NCI-H146 treated with DMSO at 0.1 percent for 48 hours (cell line): ENCODE measurements around the gene OR2AT4.
"Not testable (repeated sequence)": the region's sequence is repeated elsewhere in the genome, so short reads cannot be mapped to it uniquely, and the experiment has no call there.

Experiments
- DNase-seq: peaks from one replicate; lab custom pipeline; 2025; ENCODE audit not compliant: unreplicated experiment; lab: John Stamatoyannopoulos, UW

The OR2AT4 gene

GRCh38 chr11:75096456-75097172, at the start of gene OR2AT4:
Gene OR2AT4 (minus strand): TSS chr11:75096876.
- no peak for DNase-seq

- no peak for DNase-seq
Measured at GRCh38 chr11:75145972-75146519, 49.4 kb upstream of the OR2AT4 start.

- no peak for DNase-seq
Measured at GRCh38 chr11:75145196-75145971, 48.7 kb upstream of the OR2AT4 start.

GRCh38 chr11:75144716-75145014, 48.0 kb upstream of the OR2AT4 start:
- no peak for DNase-seq

GRCh38 chr11:75143420-75143731, 46.7 kb upstream of the OR2AT4 start:
- no peak for DNase-seq

GRCh38 chr11:75142714-75143419, 46.2 kb upstream of the OR2AT4 start:
- DNase-seq, result peak; percentile 18

GRCh38 chr11:75141166-75141565, 44.5 kb upstream of the OR2AT4 start:
- no peak for DNase-seq

- no peak for DNase-seq
Measured at GRCh38 chr11:75140269-75141138, 43.8 kb upstream of the OR2AT4 start.

- DNase-seq, result no peak
Measured at GRCh38 chr11:75135651-75136050, 39.0 kb upstream of the OR2AT4 start.

GRCh38 chr11:75135021-75135650, 38.5 kb upstream of the OR2AT4 start:
- no peak for DNase-seq

GRCh38 chr11:75133976-75134375, 37.3 kb upstream of the OR2AT4 start:
- DNase-seq, result no peak

GRCh38 chr11:75132080-75132479, 35.4 kb upstream of the OR2AT4 start:
- no peak for DNase-seq

- no peak for DNase-seq
Measured at GRCh38 chr11:75126564-75126963, 29.9 kb upstream of the OR2AT4 start.

- no peak for DNase-seq
Measured at GRCh38 chr11:75118577-75118976, 21.9 kb upstream of the OR2AT4 start.

- no peak for DNase-seq
Measured at GRCh38 chr11:75114465-75114864, 17.8 kb upstream of the OR2AT4 start.

- no peak for DNase-seq
Measured at GRCh38 chr11:75113030-75113429, 16.4 kb upstream of the OR2AT4 start.

GRCh38 chr11:75112200-75112599, 15.5 kb upstream of the OR2AT4 start:
- no peak for DNase-seq

- no peak for DNase-seq
Measured at GRCh38 chr11:75107187-75107586, 10.5 kb upstream of the OR2AT4 start.

- DNase-seq, result not testable (repeated sequence)
Measured at GRCh38 chr11:75105967-75106681, 9.4 kb upstream of the OR2AT4 start.

- DNase-seq, result peak; percentile 11
Measured at GRCh38 chr11:75105462-75105925, 8.8 kb upstream of the OR2AT4 start.
